ENCODE results near the gene ABCC6.

Gene ABCC6

DNA sequence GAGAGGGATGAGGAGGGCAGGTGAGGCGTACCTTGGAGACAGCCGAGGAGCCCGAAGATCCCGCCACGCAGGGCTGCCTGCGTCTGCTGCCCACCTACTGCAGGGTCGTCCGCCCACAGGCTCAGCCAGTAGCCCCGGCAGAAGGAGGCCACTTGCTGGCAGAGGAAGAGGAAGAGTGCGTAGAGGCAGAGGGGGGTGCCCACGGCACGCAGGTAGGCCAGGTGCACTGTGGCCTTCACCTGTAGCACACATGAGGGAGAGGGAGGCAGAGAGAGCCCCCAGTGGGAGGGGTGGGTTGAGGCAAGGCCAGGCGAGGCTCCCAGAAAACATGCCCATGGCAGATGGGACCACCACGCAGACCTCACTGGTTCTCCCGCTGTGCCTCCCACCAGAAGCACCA lies 53.7 kb downstream of the ABCC6 start:
- no peak for DNase-seq (ENCODE audit: low read depth in 2 of 2)
- H3K4me3 ChIP-seq (replicated peaks in 1 of 2; ENCODE audit: low read depth in 2 of 2, low read length in 2 of 2): no peak overlapping the region
- TF ChIP-seq CTCF (IDR thresholded peaks at IDR 0.05; ENCODE audit: low read depth, low read length): no peak

DNA sequence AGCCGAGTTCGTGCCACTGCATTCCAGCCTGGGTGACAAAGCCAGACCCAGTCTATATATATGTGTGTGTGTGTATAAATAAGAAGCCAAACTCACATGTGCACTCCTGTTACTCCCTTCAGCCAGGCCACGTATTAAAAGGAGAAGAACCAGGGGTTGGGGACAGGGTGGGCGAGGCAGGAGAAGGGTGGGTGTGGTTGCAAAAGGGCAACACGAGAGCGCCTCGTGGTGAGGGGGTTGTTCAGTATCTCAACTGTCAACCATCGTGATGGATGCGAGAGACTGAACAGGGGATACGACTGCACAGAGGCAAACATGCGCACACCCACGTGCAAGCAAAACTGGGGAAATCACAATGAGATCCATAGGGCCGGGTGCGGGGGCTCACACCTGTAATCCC lies 54.9 kb downstream of the ABCC6 start:
- no peak for DNase-seq (ENCODE audit: low read depth in 2 of 2)
- no peak overlapping the region for H3K4me3 ChIP-seq (replicated peaks in 1 of 2; ENCODE audit: low read depth in 2 of 2, low read length in 2 of 2)
- TF ChIP-seq CTCF (IDR thresholded peaks at IDR 0.05; ENCODE audit: low read depth, low read length): no peak

DNA sequence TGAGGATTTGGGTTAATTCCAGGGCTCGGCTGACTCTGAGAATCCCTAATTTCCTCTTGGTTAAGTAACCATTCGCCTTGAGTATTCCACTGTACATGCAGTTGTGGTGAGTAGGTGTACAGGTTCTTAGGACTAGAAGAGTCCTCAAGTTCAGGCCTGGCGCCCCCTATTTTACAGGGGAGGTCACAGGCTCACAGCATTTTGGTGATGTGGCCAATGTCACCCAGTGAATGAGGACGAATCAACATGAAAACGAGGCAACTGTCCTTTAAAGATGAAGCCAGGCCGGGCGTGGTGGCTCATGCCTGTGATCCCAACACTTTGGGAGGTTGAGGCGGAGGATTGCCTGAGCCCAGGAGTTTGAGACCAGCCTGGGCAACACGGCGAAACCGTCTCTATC lies 55.4 kb downstream of the ABCC6 start:
- no peak for TF ChIP-seq CTCF (IDR thresholded peaks at IDR 0.05; ENCODE audit: low read depth, low read length)
- H3K4me3 ChIP-seq (replicated peaks in 1 of 2; ENCODE audit: low read depth in 2 of 2, low read length in 2 of 2): no peak overlapping the region
- no peak for DNase-seq (ENCODE audit: low read depth in 2 of 2)

- no peak for DNase-seq (ENCODE audit: low read depth in 2 of 2)
- no peak for TF ChIP-seq CTCF (IDR thresholded peaks at IDR 0.05; ENCODE audit: low read depth, low read length)
- no peak overlapping the region for H3K4me3 ChIP-seq (replicated peaks in 1 of 2; ENCODE audit: low read depth in 2 of 2, low read length in 2 of 2)
These were observed 56.3 kb downstream of the ABCC6 start for GRCh38 chr16:16166949-16167348.

GRCh38 chr16:16166085-16166484 lies 57.2 kb downstream of the ABCC6 start:
- no peak for DNase-seq (ENCODE audit: low read depth in 2 of 2)
- H3K4me3 ChIP-seq (replicated peaks in 1 of 2; ENCODE audit: low read depth in 2 of 2, low read length in 2 of 2): no peak overlapping the region
- TF ChIP-seq CTCF (IDR thresholded peaks at IDR 0.05; ENCODE audit: low read depth, low read length): no peak

DNA sequence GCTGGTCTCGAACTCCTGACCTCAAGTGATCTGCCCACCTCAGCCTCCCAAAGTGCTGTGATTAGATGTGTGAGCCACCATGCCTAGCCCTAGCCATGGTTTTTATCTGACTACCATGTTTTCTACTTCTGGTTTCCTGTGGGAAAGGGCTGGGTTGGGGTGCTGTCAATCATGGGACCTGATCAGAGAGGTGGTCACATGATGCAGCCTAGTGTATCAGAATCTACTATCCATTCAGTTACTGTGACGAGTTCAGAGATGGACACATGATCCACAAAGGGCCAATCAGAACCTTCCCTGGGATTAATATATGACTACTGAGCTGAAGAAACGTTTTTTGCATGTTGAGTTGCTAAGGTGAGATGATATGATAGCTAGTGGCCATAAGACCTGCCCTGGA lies 59.1 kb downstream of the ABCC6 start:
- no peak overlapping the region for H3K4me3 ChIP-seq (replicated peaks in 1 of 2; ENCODE audit: low read depth in 2 of 2, low read length in 2 of 2)
- DNase-seq (ENCODE audit: low read depth in 2 of 2): no peak
- TF ChIP-seq CTCF (IDR thresholded peaks at IDR 0.05; ENCODE audit: low read depth, low read length): no peak

GRCh38 chr16:16163571-16163970 lies 59.7 kb downstream of the ABCC6 start:
- H3K4me3 ChIP-seq (replicated peaks in 1 of 2; ENCODE audit: low read depth in 2 of 2, low read length in 2 of 2): no peak overlapping the region
- no peak for TF ChIP-seq CTCF (IDR thresholded peaks at IDR 0.05; ENCODE audit: low read depth, low read length)
- DNase-seq (ENCODE audit: low read depth in 2 of 2): no peak

Data from cardiac fibroblast (primary cell).